CD1c-positive myeloid dendritic cell (primary cell): ENCODE results near the gene IP6K1.
A peak's percentile ranks its signal among the peaks of the same experiment; 100 is the strongest.
"Not testable (repeated sequence)": the region's sequence is repeated elsewhere in the genome, so short reads cannot be mapped to it uniquely, and the experiment has no call there.

ENCODE experiments used
- DNase-seq: peaks from one replicate; pipeline ENCODE4 v3.0.0-alpha.2; 2016; ENCODE audit errors: extremely low spot score

Gene IP6K1

DNA sequence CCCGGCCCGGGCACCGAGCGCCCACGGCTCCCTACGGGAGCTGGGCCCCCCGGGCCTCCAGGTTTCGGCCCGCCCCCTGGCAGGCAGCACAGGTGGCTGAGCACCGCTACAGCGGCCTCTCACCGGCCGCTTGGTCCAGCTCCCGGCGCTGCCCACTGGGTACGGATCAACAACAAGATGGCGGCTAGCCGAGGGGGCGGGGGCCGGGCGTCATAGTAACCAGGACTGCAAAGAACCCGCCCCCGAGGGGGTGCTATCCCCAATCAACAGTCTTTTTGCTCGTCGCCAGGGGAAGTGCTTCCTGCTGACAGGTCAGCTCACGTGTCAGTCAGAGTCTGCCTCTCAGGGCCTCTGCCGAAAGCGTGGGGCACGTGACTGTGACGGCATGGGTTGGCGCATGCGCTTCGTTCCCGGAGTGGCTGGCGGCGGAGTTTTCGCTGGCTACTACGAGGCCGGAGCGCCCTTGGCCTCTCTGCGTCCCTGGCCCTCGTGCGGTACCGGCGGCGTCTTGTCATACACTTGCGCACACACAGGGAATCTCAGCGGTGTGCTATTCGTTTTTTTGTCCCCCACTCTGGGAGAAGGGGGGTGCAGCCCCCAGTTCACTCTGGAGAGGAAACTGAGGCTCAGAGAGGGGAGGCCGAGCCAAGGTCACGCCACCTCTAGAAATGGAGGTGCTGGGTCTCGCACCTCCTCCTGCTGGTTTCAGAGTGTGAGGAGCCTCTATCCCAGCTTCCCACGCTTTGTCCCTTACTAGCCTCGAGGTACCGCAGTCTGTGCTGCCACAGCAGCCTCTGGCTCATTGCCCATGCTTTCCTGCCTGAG, at the start of gene IP6K1:
IP6K1 (minus strand) TSS at position 186 of the 825 bp plus-strand sequence. CDS start 38,502 bp downstream, outside the sequence.
- DNase-seq: peak; percentile 100

- no peak for DNase-seq
These were observed 45.0 kb upstream of the IP6K1 start for GRCh38 chr3:49831341-49831740.

DNA sequence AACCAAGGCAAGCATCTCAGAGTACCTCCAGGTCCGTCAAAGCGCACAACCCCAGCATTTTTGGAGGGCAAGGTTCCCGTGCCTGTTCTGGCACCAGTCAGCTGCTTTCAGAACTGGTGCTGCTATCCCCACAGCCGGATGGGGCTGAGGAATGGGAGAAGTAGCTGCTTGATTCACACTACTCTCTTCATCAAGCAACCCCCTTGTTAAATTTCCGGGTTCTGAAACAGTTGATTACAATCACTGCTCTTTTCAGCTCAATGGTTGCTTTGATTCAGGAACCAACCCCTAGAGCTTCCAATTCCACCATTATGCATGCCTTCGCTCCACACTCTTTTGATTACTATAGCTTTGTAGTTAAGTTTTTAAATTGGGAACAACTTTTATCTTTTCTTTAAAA, 39.7 kb upstream of the IP6K1 start:
- no peak for DNase-seq

DNA sequence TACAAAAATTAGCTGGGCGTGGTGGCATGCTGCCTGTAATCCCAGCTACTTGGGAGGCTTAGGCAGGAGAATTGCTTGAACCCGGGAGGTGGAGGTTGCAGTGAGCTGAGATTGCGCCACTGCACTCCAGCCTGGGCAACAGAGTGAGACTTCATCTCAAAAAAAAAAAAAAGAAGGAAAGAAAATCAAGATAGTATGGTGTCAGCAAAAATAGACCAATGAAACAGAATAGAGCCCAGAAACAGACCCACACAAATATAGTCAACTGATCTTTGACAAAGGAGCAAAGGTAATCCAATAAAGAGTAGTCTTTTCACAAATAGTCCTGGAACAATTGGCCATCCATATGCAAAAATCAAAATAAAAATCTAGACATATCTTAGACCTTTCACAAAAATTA, 36.8 kb upstream of the IP6K1 start:
- DNase-seq: not testable (repeated sequence)

- DNase-seq: peak; percentile 69
These were observed 27.3 kb upstream of the IP6K1 start, which contains the start of gene UBA7 for GRCh38 chr3:49813497-49814174. UBA7 (minus strand) TSS chr3:49813953; CDS start chr3:49813787, 166 bp downstream.

- no peak for DNase-seq
These were observed 26.7 kb upstream of the IP6K1 start for GRCh38 chr3:49812916-49813496.

DNA sequence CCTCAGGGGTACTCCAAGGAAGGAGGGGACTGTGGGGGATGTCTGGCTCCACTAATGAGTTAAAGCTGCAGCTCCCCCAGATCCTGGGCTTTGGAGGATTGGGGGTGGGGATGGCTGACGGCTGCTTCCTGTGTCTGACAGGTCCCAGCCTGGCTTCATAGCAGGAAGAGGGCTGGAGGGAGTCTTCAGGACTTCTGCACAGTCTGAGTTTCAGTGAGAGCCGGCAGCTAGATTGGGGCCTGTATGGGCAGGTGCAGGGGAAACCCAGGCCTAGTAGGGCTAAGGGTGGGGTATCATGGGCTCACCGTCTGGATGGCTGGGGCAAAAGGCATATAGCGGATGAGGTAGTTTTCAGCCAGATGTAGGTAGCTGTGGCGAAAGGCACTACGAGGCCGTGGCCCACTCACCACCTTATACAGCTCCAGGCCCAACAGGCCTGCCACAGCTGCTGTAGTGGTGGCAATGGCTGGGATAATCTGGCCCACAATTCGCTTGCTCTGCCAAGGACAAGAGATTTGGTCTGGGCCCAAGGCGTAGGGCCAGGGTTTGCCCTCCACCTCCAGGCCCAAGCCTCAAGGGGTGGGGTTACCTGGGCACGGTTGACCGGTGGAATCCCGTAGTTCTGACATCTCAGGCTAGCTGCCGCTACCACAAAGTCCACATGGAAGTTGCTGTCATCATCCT, 21.2 kb upstream of the IP6K1 start:
- no peak for DNase-seq

DNA sequence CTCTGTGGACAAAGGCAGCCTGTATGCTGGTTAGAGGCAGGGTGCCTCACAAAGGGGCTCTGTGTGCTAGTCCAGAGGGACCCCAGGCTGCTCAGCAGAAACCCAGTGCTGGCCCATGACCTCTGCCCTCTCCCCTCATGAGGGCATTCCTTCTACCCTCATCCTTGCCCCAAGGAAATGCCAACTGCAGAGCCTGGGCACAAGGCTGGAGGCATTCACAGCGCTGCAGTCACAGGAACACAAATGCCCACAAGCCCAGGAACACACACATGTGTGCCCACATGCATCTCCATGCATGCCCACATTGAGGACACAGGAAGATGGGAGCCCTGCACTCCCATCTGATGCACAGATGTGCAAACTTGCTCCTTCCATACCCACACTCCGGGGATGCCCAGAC, 20.5 kb upstream of the IP6K1 start:
- no peak for DNase-seq

DNA sequence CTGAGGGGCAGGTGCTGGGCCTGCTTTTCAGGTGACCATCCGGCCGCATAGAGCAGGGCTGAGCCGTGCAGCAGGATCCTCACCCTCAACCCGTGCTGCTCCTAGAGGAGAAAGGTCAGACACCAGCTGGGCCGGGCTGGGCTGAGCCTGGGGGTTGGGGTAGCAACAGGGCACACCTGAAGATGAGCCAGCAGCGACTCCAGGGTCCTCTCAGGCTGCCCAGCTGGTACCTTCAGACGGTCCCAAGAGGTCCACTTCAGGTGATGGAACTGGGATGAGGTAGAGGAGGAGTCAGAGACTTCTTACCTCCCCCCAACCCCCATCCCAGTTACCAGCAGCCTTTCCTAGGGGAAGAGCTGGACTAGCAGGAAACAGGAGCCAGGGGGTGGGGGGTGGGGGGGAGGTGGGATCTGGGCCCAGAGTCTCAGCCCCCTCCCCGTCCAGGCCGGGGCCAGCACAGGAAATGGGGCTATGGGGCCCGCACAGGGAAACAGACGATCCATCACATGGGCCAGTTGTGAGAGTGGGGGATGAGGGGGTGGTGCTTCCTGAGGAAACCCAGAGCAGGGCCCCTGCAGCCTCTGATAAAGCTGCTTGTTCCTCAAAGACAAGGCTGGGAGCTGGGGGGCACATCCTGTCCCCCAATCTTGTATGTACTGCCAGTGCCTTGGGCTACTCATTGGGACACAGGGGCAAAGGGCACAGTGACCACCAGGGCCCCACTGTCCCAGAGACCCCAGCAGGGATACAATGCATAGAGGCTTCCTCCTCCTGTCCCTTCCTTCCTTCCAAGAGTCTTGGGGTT, 19.8 kb upstream of the IP6K1 start:
- DNase-seq: peak; percentile 29

DNA sequence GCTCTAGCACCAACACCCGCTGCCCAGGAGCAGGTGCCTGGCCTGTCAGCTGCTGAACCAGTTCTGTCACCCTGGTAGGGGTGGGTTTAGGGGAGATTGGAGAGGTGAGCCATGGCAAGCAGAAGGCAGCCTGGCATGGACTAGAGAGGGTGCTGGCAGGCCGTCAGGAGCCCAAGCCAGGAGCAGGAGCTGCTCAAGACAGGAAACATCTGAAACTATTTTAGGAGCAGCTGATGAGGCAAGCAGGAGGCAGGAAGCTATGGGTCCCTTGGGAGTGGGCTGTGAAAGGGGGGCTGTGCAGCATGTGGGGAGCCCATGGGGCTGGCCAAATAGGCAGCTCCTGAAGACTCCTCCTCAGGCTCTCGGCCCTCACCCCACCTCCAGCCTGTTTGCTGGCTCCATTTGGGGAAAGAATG, 19.0 kb upstream of the IP6K1 start:
- DNase-seq: no peak

GRCh38 chr3:49804141-49805041, 18.0 kb upstream of the IP6K1 start:
- DNase-seq: no peak

DNA sequence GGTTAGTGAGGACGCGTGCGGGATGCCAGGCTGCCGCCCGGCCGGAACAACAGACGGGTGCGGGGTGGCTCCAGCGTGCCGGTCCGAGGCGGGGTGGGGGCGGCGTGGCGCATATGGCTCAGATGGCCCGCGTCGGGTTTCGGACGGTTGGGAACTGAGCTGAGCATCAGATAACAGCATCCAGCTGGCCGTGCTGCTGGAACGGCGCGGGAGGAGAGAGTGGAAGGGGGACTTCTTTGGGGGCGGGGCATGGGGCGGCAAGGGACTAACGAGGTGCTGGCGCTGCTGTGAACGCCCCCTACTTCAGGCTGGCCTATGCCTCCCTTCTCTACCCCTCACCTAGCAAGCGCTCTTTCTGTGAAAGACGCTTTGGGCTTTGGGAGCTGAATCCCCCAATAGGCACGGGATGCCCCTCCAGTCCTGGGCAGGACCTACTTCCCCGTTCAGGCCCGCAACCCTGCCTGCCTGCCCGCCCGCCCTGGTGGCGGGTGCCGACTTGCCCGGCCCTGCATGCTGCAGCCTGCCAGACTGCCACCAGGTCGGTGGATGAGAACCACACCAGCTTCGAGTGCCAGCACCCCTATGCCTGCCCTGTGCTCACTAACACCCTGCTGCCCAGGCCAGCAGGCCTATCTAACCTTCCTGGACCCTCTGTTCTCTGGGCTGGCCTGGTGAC, 17.3 kb upstream of the IP6K1 start:
- peak; percentile 36 for DNase-seq

- DNase-seq: peak; percentile 92
These were observed 16.6 kb upstream of the IP6K1 start, which contains the start of gene INKA1 for GRCh38 chr3:49802719-49803464. INKA1 (plus strand) TSS chr3:49803261; CDS start chr3:49803393, 132 bp downstream.

DNA sequence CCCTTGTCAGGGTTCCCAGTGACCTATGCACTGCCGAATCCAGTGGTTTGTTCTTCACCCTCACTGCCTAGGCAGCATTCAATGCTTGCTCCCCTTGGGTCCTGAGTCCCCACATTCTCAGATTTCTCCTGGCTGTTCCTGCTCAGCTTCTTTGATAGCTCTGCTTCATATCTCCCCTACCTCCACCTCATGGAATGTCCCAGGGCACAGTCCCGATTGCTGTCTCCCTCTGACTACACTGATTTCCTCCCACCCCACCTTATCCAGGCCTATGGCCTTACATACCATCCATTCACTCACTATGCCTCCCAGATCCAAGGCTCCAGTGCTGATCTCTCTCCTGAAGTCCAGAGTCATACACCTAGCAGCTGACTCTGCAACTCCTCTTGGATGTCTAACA, 14.8 kb upstream of the IP6K1 start:
- no peak for DNase-seq

DNA sequence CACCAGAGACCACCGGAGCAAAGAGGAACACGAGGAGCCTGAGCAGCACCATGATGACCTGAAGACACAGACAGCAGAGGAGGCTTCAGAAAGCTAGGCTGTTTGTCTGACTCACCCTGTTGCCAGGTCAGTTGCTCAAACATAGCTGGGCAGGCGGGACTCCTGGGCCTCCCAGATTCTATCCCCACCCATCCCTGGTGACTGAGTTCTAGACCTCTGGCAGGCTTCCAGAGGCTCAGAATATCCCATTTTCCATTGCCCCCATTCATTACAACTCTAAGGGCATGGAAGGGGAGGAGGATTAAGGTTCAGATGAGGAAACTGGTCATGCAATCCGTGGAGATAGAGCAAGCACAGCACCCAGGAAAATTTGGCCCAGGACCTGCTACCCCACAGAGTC, 13.4 kb upstream of the IP6K1 start, which contains the start of gene CDHR4:
CDHR4 (minus strand) TSS at position 113 of the 400 bp plus-strand sequence; CDS start at position 52, 61 bp downstream.
- DNase-seq: no peak

DNA sequence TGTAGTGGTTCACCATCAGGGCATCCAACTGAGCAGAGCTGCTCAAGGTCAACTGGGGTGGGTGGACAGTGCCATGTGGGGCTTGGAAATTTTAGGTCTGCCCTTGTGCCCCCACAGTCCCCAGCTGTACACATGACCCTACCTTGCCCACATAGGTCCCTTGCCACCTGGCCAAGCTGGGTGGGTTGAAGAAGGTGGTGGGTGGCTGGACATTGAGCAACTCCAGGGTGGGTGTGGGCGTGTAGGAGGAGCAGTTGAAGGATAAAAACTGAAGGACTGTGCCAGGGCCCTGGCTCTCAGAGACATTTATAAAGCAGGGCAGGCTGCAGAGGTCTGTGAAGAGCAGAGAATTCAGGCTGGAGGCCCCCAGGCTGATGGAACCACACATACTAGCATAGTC, 12.8 kb upstream of the IP6K1 start:
- DNase-seq: no peak

- DNase-seq: no peak
These were observed 8.9 kb upstream of the IP6K1 start for GRCh38 chr3:49794926-49795905.
